HepG2 (cell line): ENCODE data around the gene LGALS4. TPM values are rescaled to one million over a fixed set of nuclear protein-coding genes. Genes with fewer than 3 reads are reported as not detected.

Experiments
- HCFC1 ChIP-seq: fragments of 150-350 bp; IDR thresholded peaks from 2 replicates; pipeline ENCODE4 v1.6.1; 2014; ENCODE audit warnings: low read depth, low read length
- HOXA5 ChIP-seq: sonication (generic); formaldehyde crosslinking; IDR thresholded peaks from 2 replicates; pipeline ENCODE4 v1.4.0; 2020; ENCODE audit warnings: missing genetic modification reagents
- KLF11 ChIP-seq: IDR thresholded peaks from 2 replicates; pipeline ENCODE4 v1.6.1; 2016; ENCODE audit warnings: missing compliant biosample characterization
- NFYB ChIP-seq: sonication (generic); formaldehyde crosslinking; IDR thresholded peaks from 2 replicates; pipeline ENCODE4 v1.4.0; 2020; ENCODE audit warnings: missing genetic modification reagents
- PITX1 ChIP-seq: sonication (generic); formaldehyde crosslinking; IDR thresholded peaks from 2 replicates; pipeline ENCODE4 v1.5.1; 2020; ENCODE audit warnings: mild to moderate bottlenecking, missing genetic modification reagents
- SAP130 ChIP-seq: IDR thresholded peaks from 2 replicates; pipeline ENCODE4 v1.6.1; 2016; ENCODE audit warnings: low read depth
- SIN3A ChIP-seq: IDR thresholded peaks from 2 replicates; pipeline ENCODE4 v1.6.1; 2011; ENCODE audit warnings: low read depth, mild to moderate bottlenecking, control low read depth, low read length, borderline replicate concordance
- SIX4 ChIP-seq: sonication (generic); formaldehyde crosslinking; IDR thresholded peaks from 2 replicates; pipeline ENCODE4 v1.4.0; 2020; ENCODE audit warnings: missing genetic modification reagents
- TAF1 ChIP-seq: sonication (generic); formaldehyde crosslinking; IDR thresholded peaks from 2 replicates; pipeline ENCODE4 v1.4.0; 2020; ENCODE audit warnings: missing genetic modification reagents
- ZMYM2 ChIP-seq: sonication (generic); formaldehyde crosslinking; IDR thresholded peaks from 2 replicates; pipeline ENCODE4 v1.8.0; 2022; ENCODE audit warnings: mild to moderate bottlenecking, missing genetic modification reagents
- ZNF225 ChIP-seq: sonication (generic); formaldehyde crosslinking; IDR thresholded peaks from 2 replicates; pipeline ENCODE4 v1.4.0; 2020; ENCODE audit warnings: mild to moderate bottlenecking, missing genetic modification reagents
- ZNF33B ChIP-seq: sonication (generic); formaldehyde crosslinking; IDR thresholded peaks from 2 replicates; pipeline ENCODE4 v1.5.1; 2020; ENCODE audit warnings: mild to moderate bottlenecking, missing genetic modification reagents
- ZNF790 ChIP-seq: sonication (generic); formaldehyde crosslinking; IDR thresholded peaks from 2 replicates; pipeline ENCODE4 v1.8.0; 2022; ENCODE audit warnings: missing genetic modification reagents, mild to moderate bottlenecking, borderline replicate concordance
- ZSCAN31 ChIP-seq: sonication (generic); formaldehyde crosslinking; IDR thresholded peaks from 2 replicates; pipeline ENCODE4 v1.5.0; 2020; ENCODE audit warnings: low read depth, mild to moderate bottlenecking, missing genetic modification reagents
- polyA plus RNA-seq, 8 experiments: library from polyadenylated mRNA; depleted of rRNA in 3 of 8; stranded (reverse) in 7 of 8; unstranded in 1 of 8; fragments of >200 nt; fragmentation: Illumina TruSeq in 4 of 8; extraction: Trizol in 4 of 8; gene quantifications; 2 replicates each; pipeline versions ENCODE4 v1.2.1 to v1.2.3, GENCODE V29; 2011 to 2016; ENCODE audit warnings: low read depth in 4 of 8, missing spikeins in 1 of 8, mixed read lengths in 1 of 8; ENCODE audit not compliant: insufficient read depth in 1 of 8
- total RNA-seq, 5 experiments: library from RNA; depleted of rRNA; stranded (reverse); fragments of >200 nt; fragmentation: Illumina TruSeq; extraction: Trizol; gene quantifications; 2 replicates each; pipeline ENCODE4 v1.2.3, GENCODE V29; 2016; ENCODE audit warnings: low read depth in 1 of 5
- TF ChIP-seq, protein P1 (sequence below): sonication (generic); formaldehyde crosslinking; IDR thresholded peaks from 2 replicates; pipeline ENCODE4 v1.4.0; 2020; ENCODE audit warnings: missing genetic modification reagents; ENCODE audit errors: not compliant biosample characterization
- TF ChIP-seq, protein P2 (sequence below), 2 experiments: sonication (generic) in 1 of 2; formaldehyde crosslinking in 1 of 2; IDR thresholded peaks; 2 replicates each; pipeline versions ENCODE4 v1.6.1 to v1.9.0; 2014 to 2022; ENCODE audit warnings: antibody characterized with exemption in 1 of 2, borderline replicate concordance in 1 of 2, inconsistent platforms in 1 of 2, low read depth in 1 of 2, missing genetic modification reagents in 1 of 2
- TF ChIP-seq, protein P3 (sequence below): sonication (generic); formaldehyde crosslinking; IDR thresholded peaks from 2 replicates; pipeline ENCODE4 v1.8.1; 2023; ENCODE audit warnings: missing genetic modification reagents, mild to moderate bottlenecking, borderline replicate concordance
- TF ChIP-seq, protein P4 (sequence below): sonication (generic); formaldehyde crosslinking; IDR thresholded peaks from 2 replicates; pipeline ENCODE4 v1.5.1; 2020; ENCODE audit warnings: missing genetic modification reagents, mild to moderate bottlenecking, borderline replicate concordance
- TF ChIP-seq, protein P5 (sequence below): sonication (generic); formaldehyde crosslinking; IDR thresholded peaks from 2 replicates; pipeline ENCODE4 v1.5.0; 2020; ENCODE audit warnings: missing genetic modification reagents, mild to moderate bottlenecking, borderline replicate concordance
- TF ChIP-seq, protein P6 (sequence below): sonication (generic); formaldehyde crosslinking; IDR thresholded peaks from 2 replicates; pipeline ENCODE4 v1.9.0; 2021; ENCODE audit warnings: missing genetic modification reagents, borderline replicate concordance

Gene LGALS4
- total and polyA plus RNA-seq, 2 of the 13 experiments (the other 11 are each of a cell fraction or from before 2014, with no cell fraction given): 0.24 to 0.71 TPM

DNA sequence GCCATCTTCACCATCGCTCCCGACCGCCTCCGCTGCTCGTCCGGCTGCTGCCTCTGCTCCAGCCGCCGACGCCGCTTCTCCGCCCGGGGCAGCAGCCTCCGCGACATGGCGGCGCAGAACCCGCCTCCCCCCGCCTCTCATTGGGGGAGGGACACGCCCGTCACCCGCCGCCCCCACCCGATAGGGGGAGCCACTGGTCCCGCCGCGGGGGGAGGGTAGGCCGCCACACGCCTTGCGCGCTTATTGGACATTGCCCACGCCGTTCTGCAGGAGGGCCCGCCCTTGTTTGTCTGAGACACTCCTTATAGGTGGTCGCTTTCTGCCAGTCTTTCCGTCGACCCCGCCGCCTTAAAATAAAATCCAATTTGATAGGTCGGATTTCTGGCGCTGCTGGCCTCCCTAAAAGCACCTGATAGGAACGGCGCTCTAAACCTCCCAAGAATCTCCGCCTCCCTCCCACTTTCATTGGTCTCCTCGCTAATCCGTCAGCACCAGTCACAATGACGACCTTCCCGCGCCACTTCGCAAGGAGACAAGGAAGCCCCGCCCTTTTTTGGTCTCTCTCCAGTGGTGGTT, 37.2 kb upstream of the LGALS4 start, which contains the start of gene HNRNPL (continued):
- TF ChIP-seq PITX1: no peak
- no peak for TF ChIP-seq ZNF225 (CRISPR knock-in tag)
- TF ChIP-seq SIX4: no peak; the same call in 1 of the 2 replicates
- TF ChIP-seq, protein P1, sequence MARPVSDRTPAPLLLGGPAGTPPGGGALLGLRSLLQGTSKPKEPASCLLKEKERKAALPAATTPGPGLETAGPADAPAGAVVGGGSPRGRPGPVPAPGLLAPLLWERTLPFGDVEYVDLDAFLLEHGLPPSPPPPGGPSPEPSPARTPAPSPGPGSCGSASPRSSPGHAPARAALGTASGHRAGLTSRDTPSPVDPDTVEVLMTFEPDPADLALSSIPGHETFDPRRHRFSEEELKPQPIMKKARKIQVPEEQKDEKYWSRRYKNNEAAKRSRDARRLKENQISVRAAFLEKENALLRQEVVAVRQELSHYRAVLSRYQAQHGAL (CRISPR knock-in tag): no peak
- TF ChIP-seq SAP130 (CRISPR knock-in tag): no peak
- no peak for TF ChIP-seq ZNF790
- TF ChIP-seq ZNF33B: no peak; the same call in 1 of the 2 replicates
- TF ChIP-seq, protein P2, sequence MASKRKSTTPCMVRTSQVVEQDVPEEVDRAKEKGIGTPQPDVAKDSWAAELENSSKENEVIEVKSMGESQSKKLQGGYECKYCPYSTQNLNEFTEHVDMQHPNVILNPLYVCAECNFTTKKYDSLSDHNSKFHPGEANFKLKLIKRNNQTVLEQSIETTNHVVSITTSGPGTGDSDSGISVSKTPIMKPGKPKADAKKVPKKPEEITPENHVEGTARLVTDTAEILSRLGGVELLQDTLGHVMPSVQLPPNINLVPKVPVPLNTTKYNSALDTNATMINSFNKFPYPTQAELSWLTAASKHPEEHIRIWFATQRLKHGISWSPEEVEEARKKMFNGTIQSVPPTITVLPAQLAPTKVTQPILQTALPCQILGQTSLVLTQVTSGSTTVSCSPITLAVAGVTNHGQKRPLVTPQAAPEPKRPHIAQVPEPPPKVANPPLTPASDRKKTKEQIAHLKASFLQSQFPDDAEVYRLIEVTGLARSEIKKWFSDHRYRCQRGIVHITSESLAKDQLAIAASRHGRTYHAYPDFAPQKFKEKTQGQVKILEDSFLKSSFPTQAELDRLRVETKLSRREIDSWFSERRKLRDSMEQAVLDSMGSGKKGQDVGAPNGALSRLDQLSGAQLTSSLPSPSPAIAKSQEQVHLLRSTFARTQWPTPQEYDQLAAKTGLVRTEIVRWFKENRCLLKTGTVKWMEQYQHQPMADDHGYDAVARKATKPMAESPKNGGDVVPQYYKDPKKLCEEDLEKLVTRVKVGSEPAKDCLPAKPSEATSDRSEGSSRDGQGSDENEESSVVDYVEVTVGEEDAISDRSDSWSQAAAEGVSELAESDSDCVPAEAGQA (IDR thresholded peaks at IDR 0.05; ENCODE audit: low read depth): peak; percentile 59
- TF ChIP-seq, protein P2 (CRISPR knock-in tag; IDR thresholded peaks at IDR 0.05; ENCODE audit: borderline replicate concordance): no peak
- peak; percentile 93 for TF ChIP-seq NFYB (CRISPR knock-in tag)
- TF ChIP-seq, protein P3, sequence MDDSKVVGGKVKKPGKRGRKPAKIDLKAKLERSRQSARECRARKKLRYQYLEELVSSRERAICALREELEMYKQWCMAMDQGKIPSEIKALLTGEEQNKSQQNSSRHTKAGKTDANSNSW (CRISPR knock-in tag): no peak
- TF ChIP-seq ZMYM2: no peak
- no peak; the same call in 1 of the 2 replicates for TF ChIP-seq SIN3A
- no peak for TF ChIP-seq HCFC1
- peak; percentile 74; the same call in 1 of the 2 replicates for TF ChIP-seq TAF1 (CRISPR knock-in tag)
- TF ChIP-seq KLF11 (CRISPR knock-in tag): no peak
- TF ChIP-seq ZSCAN31 (CRISPR knock-in tag): 0 out of 2 replicates have a peak, but pooled peaks have one; percentile 77
- TF ChIP-seq, protein P4, sequence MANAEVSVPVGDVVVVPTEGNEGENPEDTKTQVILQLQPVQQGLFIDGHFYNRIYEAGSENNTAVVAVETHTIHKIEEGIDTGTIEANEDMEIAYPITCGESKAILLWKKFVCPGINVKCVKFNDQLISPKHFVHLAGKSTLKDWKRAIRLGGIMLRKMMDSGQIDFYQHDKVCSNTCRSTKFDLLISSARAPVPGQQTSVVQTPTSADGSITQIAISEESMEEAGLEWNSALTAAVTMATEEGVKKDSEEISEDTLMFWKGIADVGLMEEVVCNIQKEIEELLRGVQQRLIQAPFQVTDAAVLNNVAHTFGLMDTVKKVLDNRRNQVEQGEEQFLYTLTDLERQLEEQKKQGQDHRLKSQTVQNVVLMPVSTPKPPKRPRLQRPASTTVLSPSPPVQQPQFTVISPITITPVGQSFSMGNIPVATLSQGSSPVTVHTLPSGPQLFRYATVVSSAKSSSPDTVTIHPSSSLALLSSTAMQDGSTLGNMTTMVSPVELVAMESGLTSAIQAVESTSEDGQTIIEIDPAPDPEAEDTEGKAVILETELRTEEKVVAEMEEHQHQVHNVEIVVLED (CRISPR knock-in tag): peak; percentile 75
- TF ChIP-seq HOXA5 (CRISPR knock-in tag): no peak
- TF ChIP-seq, protein P5, sequence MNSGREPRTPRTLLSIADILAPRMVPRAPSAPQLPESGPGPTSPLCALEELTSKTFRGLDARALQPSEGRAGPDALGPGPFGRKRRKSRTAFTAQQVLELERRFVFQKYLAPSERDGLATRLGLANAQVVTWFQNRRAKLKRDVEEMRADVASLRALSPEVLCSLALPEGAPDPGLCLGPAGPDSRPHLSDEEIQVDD (CRISPR knock-in tag): no peak
- TF ChIP-seq, protein P6, sequence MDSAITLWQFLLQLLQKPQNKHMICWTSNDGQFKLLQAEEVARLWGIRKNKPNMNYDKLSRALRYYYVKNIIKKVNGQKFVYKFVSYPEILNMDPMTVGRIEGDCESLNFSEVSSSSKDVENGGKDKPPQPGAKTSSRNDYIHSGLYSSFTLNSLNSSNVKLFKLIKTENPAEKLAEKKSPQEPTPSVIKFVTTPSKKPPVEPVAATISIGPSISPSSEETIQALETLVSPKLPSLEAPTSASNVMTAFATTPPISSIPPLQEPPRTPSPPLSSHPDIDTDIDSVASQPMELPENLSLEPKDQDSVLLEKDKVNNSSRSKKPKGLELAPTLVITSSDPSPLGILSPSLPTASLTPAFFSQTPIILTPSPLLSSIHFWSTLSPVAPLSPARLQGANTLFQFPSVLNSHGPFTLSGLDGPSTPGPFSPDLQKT (CRISPR knock-in tag): no peak
